H1 (cell line): Measurements from ENCODE around the gene TMTC2. TPM values are rescaled to one million over a fixed set of nuclear protein-coding genes. Genes with fewer than 3 reads are reported as not detected.

Experiments used
- CTCF ChIA-PET: fragments of 300-600 bp; sonication (Branson Sonifier 250); formaldehyde crosslinking; loops from one replicate; lab custom pipeline; 2021; ENCODE audit not compliant: partially characterized antibody; lab: Charles Lee
- POLR2A ChIA-PET: fragments of 300-600 bp; sonication (Branson Sonifier 250); formaldehyde crosslinking; loops from one replicate; lab custom pipeline; 2021; ENCODE audit warnings: inconsistent platforms; ENCODE audit not compliant: partially characterized antibody; lab: Charles Lee
- DNase-seq, 2 experiments: peaks; one replicate each; pipeline versions ENCODE4 v3.0.0 to v3.0.0-alpha.2; 2010 to 2022; ENCODE audit warnings: low spot score in 2 of 2, low read depth in 1 of 2, mixed read lengths in 1 of 2
- FAIRE-seq: peaks from 2 replicates; lab custom pipeline; 2011; peaks lifted over from hg19 to GRCh38; lab: Jason Lieb, UNC
- H2AFZ ChIP-seq: 2 replicates; pipeline ENCODE4 v1.8.1; 2012; ENCODE audit warnings: low read length, inconsistent platforms
- H2AK5ac ChIP-seq: 2 replicates; pipeline ENCODE4 v1.6.1; 2013; ENCODE audit warnings: low read depth, low read length
- H2BK120ac ChIP-seq: replicated peaks from 2 replicates; pipeline ENCODE3; 2013; ENCODE audit warnings: low read depth, low read length, inconsistent platforms
- H2BK12ac ChIP-seq: 2 replicates; pipeline ENCODE4 v1.6.1; 2013; ENCODE audit warnings: low read depth, low read length
- H2BK15ac ChIP-seq: 2 replicates; pipeline ENCODE4 v1.6.1; 2013; ENCODE audit warnings: low read length
- H2BK20ac ChIP-seq: 2 replicates; pipeline ENCODE4 v1.6.1; 2013; ENCODE audit warnings: low read length
- H2BK5ac ChIP-seq: 2 replicates; pipeline ENCODE4 v1.6.1; 2013; ENCODE audit warnings: low read depth, low read length
- H3K14ac ChIP-seq: 2 replicates; pipeline ENCODE4 v1.6.1; 2013; ENCODE audit warnings: inconsistent platforms; ENCODE audit not compliant: insufficient read length
- H3K18ac ChIP-seq: 2 replicates; pipeline ENCODE4 v1.6.1; 2013; ENCODE audit warnings: low read length; ENCODE audit errors: extremely low read depth
- H3K23ac ChIP-seq: 2 replicates; pipeline ENCODE4 v1.6.1; 2013; ENCODE audit warnings: inconsistent platforms; ENCODE audit not compliant: insufficient read length
- H3K23me2 ChIP-seq: 2 replicates; pipeline ENCODE4 v1.6.1; 2013; ENCODE audit warnings: low read depth, low read length
- H3K27ac ChIP-seq: 2 replicates; pipeline ENCODE4 v1.6.1; 2011; ENCODE audit warnings: low read depth, low read length, inconsistent platforms
- H3K27me3 ChIP-seq, 4 experiments: replicated peaks in 1 of 4; 1 replicate in 1 of 4; 2 replicates in 3 of 4; pipeline versions ENCODE4 v1.6.1 to v1.8.1; 2011 to 2013; ENCODE audit warnings: low read length in 3 of 4, mild to moderate bottlenecking in 3 of 4, inconsistent platforms in 2 of 4, mixed read lengths in 2 of 4, moderate library complexity in 1 of 4; ENCODE audit not compliant: control insufficient read depth in 3 of 4, insufficient read depth in 3 of 4; ENCODE audit errors: extremely low read depth in 1 of 4
- H3K36me3 ChIP-seq, 4 experiments: 2 replicates each; pipeline versions ENCODE4 v1.6.1 to v1.8.1; 2011 to 2013; ENCODE audit warnings: mild to moderate bottlenecking in 4 of 4, low read length in 3 of 4, moderate library complexity in 2 of 4, control low read depth in 1 of 4, inconsistent platforms in 1 of 4; ENCODE audit not compliant: insufficient read depth in 4 of 4, control insufficient read depth in 2 of 4
- H3K4ac ChIP-seq: replicated peaks from 2 replicates; pipeline ENCODE3; 2013; ENCODE audit warnings: low read length, low read depth, mixed read lengths, inconsistent platforms; ENCODE audit not compliant: insufficient read length
- H3K4me1 ChIP-seq, 4 experiments: replicated peaks in 1 of 4; 1 replicate in 1 of 4; 2 replicates in 3 of 4; pipeline versions ENCODE4 v1.6.1 to v1.8.1; 2011 to 2013; ENCODE audit warnings: low read length in 3 of 4, inconsistent platforms in 2 of 4, mixed read lengths in 1 of 4; ENCODE audit not compliant: insufficient read depth in 4 of 4, control insufficient read depth in 3 of 4
- H3K4me2 ChIP-seq, 2 experiments: 2 replicates each; pipeline versions ENCODE4 v1.6.1 to v1.8.1; 2011 to 2013; ENCODE audit warnings: low read depth in 2 of 2, low read length in 2 of 2, control low read depth in 1 of 2, inconsistent platforms in 1 of 2, mild to moderate bottlenecking in 1 of 2; ENCODE audit not compliant: insufficient read depth in 1 of 2
- H3K4me3 ChIP-seq, 4 experiments: fragments of 200-600, 300-600 bp in 1 of 4; sonication (generic), shearing (Covaris generic), sonication (Bioruptor Twin) in 1 of 4; 2 replicates each; pipeline versions ENCODE4 v1.5.1 to v1.8.1; 2011 to 2016; ENCODE audit warnings: low read length in 4 of 4, low read depth in 3 of 4, control low read depth in 2 of 4, inconsistent platforms in 2 of 4, mild to moderate bottlenecking in 2 of 4, mixed read lengths in 1 of 4, moderate library complexity in 1 of 4; ENCODE audit not compliant: insufficient read depth in 2 of 4; ENCODE audit errors: extremely low read depth in 1 of 4
- H3K56ac ChIP-seq: replicated peaks from 2 replicates; pipeline ENCODE3; 2013; ENCODE audit warnings: low read depth, mild to moderate bottlenecking, mixed read lengths, low read length, inconsistent platforms; ENCODE audit not compliant: insufficient read length
- H3K79me1 ChIP-seq: 2 replicates; pipeline ENCODE4 v1.6.1; 2013; ENCODE audit warnings: low read depth, low read length, control low read depth
- H3K79me2 ChIP-seq, 2 experiments: 2 replicates each; pipeline versions ENCODE4 v1.6.1 to v1.8.1; 2012 to 2013; ENCODE audit warnings: low read length in 2 of 2, mild to moderate bottlenecking in 2 of 2, inconsistent platforms in 1 of 2; ENCODE audit not compliant: insufficient read depth in 2 of 2, control insufficient read depth in 1 of 2
- H3K9ac ChIP-seq, 4 experiments: replicated peaks in 1 of 4; 1 replicate in 1 of 4; 2 replicates in 3 of 4; pipeline versions ENCODE4 v1.6.1 to v1.8.1; 2011 to 2013; ENCODE audit warnings: low read depth in 3 of 4, low read length in 3 of 4, control low read depth in 2 of 4, mild to moderate bottlenecking in 2 of 4, moderate library complexity in 2 of 4, inconsistent platforms in 1 of 4; ENCODE audit errors: extremely low read depth in 1 of 4
- H3K9me3 ChIP-seq, 2 experiments: 2 replicates each; pipeline versions ENCODE4 v1.6.1 to v1.8.1; 2012 to 2013; ENCODE audit warnings: mild to moderate bottlenecking in 2 of 2, moderate library complexity in 2 of 2, control low read depth in 1 of 2, inconsistent platforms in 1 of 2, low read depth in 1 of 2, low read length in 1 of 2, mixed read lengths in 1 of 2; ENCODE audit not compliant: insufficient read depth in 2 of 2
- H4K20me1 ChIP-seq, 2 experiments: replicated peaks in 1 of 2; 2 replicates each; pipeline versions ENCODE3 to v1.8.1; 2011 to 2013; ENCODE audit warnings: inconsistent platforms in 2 of 2, low read length in 2 of 2, mild to moderate bottlenecking in 1 of 2; ENCODE audit not compliant: insufficient read depth in 2 of 2, control insufficient read depth in 1 of 2
- H4K5ac ChIP-seq: 2 replicates; pipeline ENCODE4 v1.6.1; 2013; ENCODE audit warnings: low read length, low read depth, mixed read lengths, inconsistent platforms; ENCODE audit not compliant: insufficient read length
- H4K8ac ChIP-seq: 2 replicates; pipeline ENCODE4 v1.8.0; 2013; ENCODE audit warnings: mild to moderate bottlenecking, moderate library complexity, low read length, inconsistent platforms; ENCODE audit not compliant: insufficient read depth; ENCODE audit errors: extremely low read depth
- H4K91ac ChIP-seq: replicated peaks from 2 replicates; pipeline ENCODE3; 2013; ENCODE audit warnings: low read length, mixed read lengths, inconsistent platforms; ENCODE audit not compliant: insufficient read length
- BRCA1 ChIP-seq: IDR thresholded peaks from 2 replicates; pipeline ENCODE4 v1.6.1; 2012; ENCODE audit warnings: low read depth, low read length, improper control_type of control experiment
- E2F6 ChIP-seq: IDR thresholded peaks from 2 replicates; pipeline ENCODE4 v1.6.1; 2012; ENCODE audit warnings: inconsistent platforms
- EZH2 ChIP-seq: fragments of 200-600 bp; sonication (generic); IDR thresholded peaks from 2 replicates; pipeline ENCODE4 v1.7.1; 2012; ENCODE audit warnings: low read depth, mild to moderate bottlenecking, moderate library complexity, low read length, inconsistent platforms; ENCODE audit not compliant: severe bottlenecking
- FOSL1 ChIP-seq: IDR thresholded peaks from 2 replicates; pipeline ENCODE4 v1.6.1; 2011; ENCODE audit warnings: mild to moderate bottlenecking, low read depth, low read length, moderate library complexity; ENCODE audit not compliant: insufficient read depth
- KDM5A ChIP-seq: fragments of 200-600 bp; IDR thresholded peaks from 2 replicates; pipeline ENCODE4 v1.7.1; 2012; ENCODE audit warnings: mild to moderate bottlenecking, low read length, inconsistent platforms, mixed read lengths
- NANOG ChIP-seq: IDR thresholded peaks from 2 replicates; pipeline ENCODE4 v1.6.1; 2011; ENCODE audit warnings: low read length, low read depth, mild to moderate bottlenecking, inconsistent platforms; ENCODE audit not compliant: insufficient read depth, poor library complexity, severe bottlenecking
- RFX5 ChIP-seq: IDR thresholded peaks from 2 replicates; pipeline ENCODE4 v1.6.1; 2011; ENCODE audit warnings: low read depth, low read length, improper control_type of control experiment, borderline replicate concordance
- SAP30 ChIP-seq: fragments of 300-600 bp; sonication (generic); IDR thresholded peaks from 2 replicates; pipeline ENCODE4 v1.7.1; 2012; ENCODE audit warnings: low read length, moderate library complexity, mild to moderate bottlenecking, inconsistent platforms; ENCODE audit not compliant: insufficient read depth, insufficient replicate concordance
- SRF ChIP-seq: IDR thresholded peaks from 2 replicates; pipeline ENCODE4 v1.6.1; 2011; ENCODE audit warnings: mild to moderate bottlenecking, low read depth, low read length, moderate library complexity
- TBP ChIP-seq: IDR thresholded peaks from 2 replicates; pipeline ENCODE4 v1.6.1; 2011; ENCODE audit warnings: low read depth, low read length, improper control_type of control experiment
- USF2 ChIP-seq: IDR thresholded peaks from 2 replicates; pipeline ENCODE4 v1.6.1; 2011; ENCODE audit warnings: low read length, improper control_type of control experiment
- ZNF274 ChIP-seq: IDR thresholded peaks from 2 replicates; pipeline ENCODE4 v1.7.0; 2012; ENCODE audit warnings: low read length, borderline replicate concordance; ENCODE audit errors: extremely low read depth
- whole genome bisulfite sequencing, 2 experiments: shearing (Covaris generic) in 1 of 2; methylation state at CpG; one replicate each; pipeline versions ENCODE4 v1.1.6 to v1.1.7; 2013 to 2015; ENCODE audit warnings: low lambda C conversion rate in 2 of 2, mixed read lengths in 2 of 2, inconsistent platforms in 1 of 2, low coverage in 1 of 2, missing lambda C conversion rate in 1 of 2; ENCODE audit not compliant: insufficient replicate concordance in 2 of 2, insufficient coverage in 1 of 2, insufficient read length in 1 of 2; ENCODE audit errors: extremely low coverage in 1 of 2, missing lambda C conversion rate in 1 of 2; 5-methylcytosine and 5-hydroxymethylcytosine counted together
- polyA plus RNA-seq, 7 experiments: library from polyadenylated mRNA; depleted of rRNA in 3 of 7; stranded (reverse) in 5 of 7; unstranded in 2 of 7; fragments of >200 nt in 5 of 7; fragments of 200-250 nt in 2 of 7; gene quantifications; 1 replicate in 5 of 7; 2 replicates in 1 of 7; 4 replicates in 1 of 7; pipeline versions ENCODE4 v1.2.1 to v1.2.3, GENCODE V29; 2011 to 2013; ENCODE audit warnings: missing spikeins in 2 of 7, mixed read lengths in 2 of 7
- total RNA-seq: library from RNA; stranded (reverse); fragmentation: NEBNext Ultra II Directional; extraction: Animal tissue kit (Norgen Biotek cat#: 25700); gene quantifications from 2 replicates; pipeline ENCODE4 v1.2.1, GENCODE V29; 2021

The TMTC2 gene
- total and polyA plus RNA-seq, 2 of the 8 experiments (the other 6 are each of a cell fraction or from before 2014, with no cell fraction given): 2.3 to 3.9 TPM

- no peak overlapping the region for H2BK5ac ChIP-seq
- no peak overlapping the region for H3K27ac ChIP-seq
- no peak for FAIRE-seq
- no peak overlapping the region for H3K4me2 ChIP-seq
- H3K27me3 ChIP-seq: no peaks in the 10 kb centered on the region
- WGBS, 2 experiments: 88% methylated on average over 4 of the region's 4 CpGs; no CpG with 5 or more reads in 1 of the 2 experiments
- H3K79me2 ChIP-seq: no peaks in the 10 kb centered on the region
- H3K4me1 ChIP-seq: peaks cover 0 to under 1% (median 0%) of the 10 kb centered on the region in 4 experiments; a peak in 1 of 7 replicates
- no peak overlapping the region for H3K4me3 ChIP-seq
- no peaks in the 10 kb centered on the region; a peak in 1 of 8 replicates for H3K36me3 ChIP-seq
- H3K9me3 ChIP-seq: peaks cover 0 to 6% of the 10 kb centered on the region in 2 experiments; a peak in 1 of 4 replicates
- no peak for DNase-seq
- no peak overlapping the region for H2AFZ ChIP-seq
- no peak overlapping the region for H2BK120ac ChIP-seq
- ChIA-PET CTCF (interaction anchor here (2.7 kb wide), 1 partner anchor 30 kb away, joined by 9 read pairs; the partner anchor contains the start of gene TMTC2), POLR2A (no interaction called here)
- no peaks in the 10 kb centered on the region for H3K23me2 ChIP-seq
- H3K18ac ChIP-seq: no peak overlapping the region
- H2BK15ac ChIP-seq: no peak overlapping the region
- H3K79me1 ChIP-seq: no peaks in the 10 kb centered on the region
- H4K91ac ChIP-seq: no peak overlapping the region
- H4K5ac ChIP-seq: no peak overlapping the region
- H4K20me1 ChIP-seq: no peaks in the 10 kb centered on the region
- no peak overlapping the region for H3K14ac ChIP-seq
- no peak overlapping the region for H4K8ac ChIP-seq
- no peak overlapping the region for H2BK12ac ChIP-seq
- H2AK5ac ChIP-seq: no peak overlapping the region
- H3K9ac ChIP-seq: no peak overlapping the region
- no peak overlapping the region for H3K4ac ChIP-seq
- no peak overlapping the region for H3K23ac ChIP-seq
- no peak overlapping the region for H3K56ac ChIP-seq
- H2BK20ac ChIP-seq: no peak overlapping the region
- TF ChIP-seq SAP30 (no peak), SRF (no peak), BRCA1 (no peak), TBP (no peak), EZH2 (no peak), NANOG (no peak), KDM5A (no peak), USF2 (no peak), E2F6 (no peak), ZNF274 (no peak), FOSL1 (no peak), RFX5 (no peak)
Observed at GRCh38 chr12:82655751-82656150, 31.0 kb upstream of the TMTC2 start.
